OCI-LY1 (cell line): ENCODE data around the gene NANS.

Experiments used
- H2AFZ ChIP-seq: fragments of 200-600 bp; sonication (generic), shearing (Covaris generic); 2 replicates; pipeline ENCODE4 v1.6.0; 2014; ENCODE audit warnings: antibody characterized with exemption, mild to moderate bottlenecking, low read length
- H3F3A ChIP-seq: fragments of 200-600 bp; sonication (generic), shearing (Covaris generic); 2 replicates; pipeline ENCODE4 v1.6.0; 2014; ENCODE audit warnings: mild to moderate bottlenecking, antibody characterized with exemption, low read length, moderate library complexity; ENCODE audit not compliant: insufficient read depth
- H3K27ac ChIP-seq: fragments of 200-600 bp; sonication (generic); 2 replicates; pipeline ENCODE4 v1.5.1; 2014; ENCODE audit warnings: low read length, mixed run types, mild to moderate bottlenecking, low read depth; ENCODE audit not compliant: poor library complexity, severe bottlenecking
- H3K27me3 ChIP-seq: fragments of 200-600 bp; sonication (generic); 2 replicates; pipeline ENCODE4 v1.6.0; 2014; ENCODE audit warnings: antibody characterized with exemption, mild to moderate bottlenecking, low read length, moderate library complexity; ENCODE audit not compliant: insufficient read depth
- H3K36me3 ChIP-seq: fragments of 200-600 bp; sonication (generic); 2 replicates; pipeline ENCODE4 v1.6.1; 2014; ENCODE audit warnings: mild to moderate bottlenecking, antibody characterized with exemption, low read length, moderate library complexity, mixed read lengths; ENCODE audit not compliant: insufficient read depth
- H3K4me1 ChIP-seq: fragments of 200-600 bp; sonication (generic); 2 replicates; pipeline ENCODE4 v1.5.1; 2014; ENCODE audit warnings: mild to moderate bottlenecking, low read length, moderate library complexity; ENCODE audit not compliant: insufficient read depth, severe bottlenecking
- H3K4me2 ChIP-seq: fragments of 200-600 bp; sonication (generic), shearing (Covaris generic); 2 replicates; pipeline ENCODE4 v1.6.1; 2014; ENCODE audit warnings: low read length
- H3K4me3 ChIP-seq: fragments of 200-600 bp; sonication (generic); 2 replicates; pipeline ENCODE4 v1.5.1; 2014; ENCODE audit warnings: low read length, low read depth, mild to moderate bottlenecking, mixed read lengths; ENCODE audit not compliant: poor library complexity, severe bottlenecking
- H3K79me2 ChIP-seq: fragments of 200-600 bp; shearing (Covaris generic); 2 replicates; pipeline ENCODE4 v1.6.1; 2016; ENCODE audit warnings: mixed run types, low read length, mixed read lengths; ENCODE audit not compliant: insufficient read depth
- H3K9ac ChIP-seq: fragments of 200-600 bp; sonication (generic), shearing (Covaris generic); 2 replicates; pipeline ENCODE4 v1.6.1; 2014; ENCODE audit warnings: mild to moderate bottlenecking, low read length, mixed read lengths
- H3K9me2 ChIP-seq: fragments of 200-600 bp; sonication (generic), shearing (Covaris generic); 2 replicates; pipeline ENCODE4 v1.6.1; 2014; ENCODE audit warnings: low read depth, mild to moderate bottlenecking, low read length, mixed read lengths
- H3K9me3 ChIP-seq: fragments of 200-600 bp; shearing (Covaris generic); 2 replicates; pipeline ENCODE4 v1.6.1; 2014; ENCODE audit warnings: low read length, mixed read lengths
- H4K20me1 ChIP-seq: fragments of 200-600 bp; sonication (generic), shearing (Covaris generic); 2 replicates; pipeline ENCODE4 v1.6.0; 2016; ENCODE audit warnings: mild to moderate bottlenecking, low read length; ENCODE audit not compliant: insufficient read depth
- EZH2 ChIP-seq: fragments of 200-600 bp; sonication (generic), shearing (Covaris generic); IDR thresholded peaks from 2 replicates; pipeline ENCODE4 v1.8.0; 2017; ENCODE audit warnings: borderline replicate concordance, mixed run types, mild to moderate bottlenecking, antibody characterized with exemption, low read length, moderate library complexity, mixed read lengths
- TF ChIP-seq, protein P1 (sequence below): fragments of 200-600 bp; sonication (generic), shearing (Covaris generic); IDR thresholded peaks from 2 replicates; pipeline ENCODE4 v1.5.1; 2017; ENCODE audit warnings: mild to moderate bottlenecking, antibody characterized with exemption, low read length, moderate library complexity, mixed read lengths

Gene NANS

DNA sequence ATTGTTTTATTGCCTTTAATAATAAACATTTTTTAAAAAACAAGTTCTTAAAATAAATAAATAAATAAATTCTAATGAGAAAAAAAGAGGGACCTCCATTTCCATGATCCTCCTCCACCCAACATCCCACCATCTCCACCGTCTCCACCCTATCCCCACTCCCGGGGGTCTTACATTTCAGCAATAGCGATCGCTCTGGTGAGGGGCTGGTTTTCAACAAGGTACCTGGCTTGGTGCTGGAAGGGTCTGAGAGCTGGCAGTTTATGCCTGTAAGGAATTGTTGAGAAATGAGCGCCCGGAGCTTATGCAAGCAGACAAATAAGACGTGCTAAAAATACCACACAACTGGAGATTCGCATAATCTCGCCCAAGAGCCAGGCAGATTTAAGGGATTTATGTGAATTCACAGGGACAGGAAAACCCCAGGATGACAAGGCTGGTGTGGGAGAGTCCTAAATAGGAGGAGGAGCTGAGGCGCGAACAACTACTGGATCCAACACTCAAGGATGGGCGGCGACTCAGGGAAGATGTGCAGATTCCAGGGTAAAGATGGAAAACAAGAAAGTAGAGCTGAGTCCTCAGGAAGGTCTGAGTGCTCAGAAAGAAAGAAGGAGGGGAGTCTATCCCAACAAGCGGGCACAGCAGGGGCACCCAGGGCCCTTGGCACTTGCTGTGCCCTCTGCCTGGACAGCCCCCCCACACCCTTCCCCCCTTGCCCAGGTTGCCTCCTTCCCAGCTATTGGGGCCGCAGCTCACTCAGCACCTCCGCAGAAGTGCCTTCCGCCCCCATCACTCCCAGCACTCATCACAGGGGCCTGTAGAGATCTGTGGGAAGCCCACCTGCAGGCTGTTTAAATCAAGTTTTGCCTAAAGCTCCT lies 35.4 kb downstream of the NANS start:
- H3K27ac ChIP-seq, result no peak overlapping the region
- TF ChIP-seq EZH2, result no peak
- TF ChIP-seq, protein P1, sequence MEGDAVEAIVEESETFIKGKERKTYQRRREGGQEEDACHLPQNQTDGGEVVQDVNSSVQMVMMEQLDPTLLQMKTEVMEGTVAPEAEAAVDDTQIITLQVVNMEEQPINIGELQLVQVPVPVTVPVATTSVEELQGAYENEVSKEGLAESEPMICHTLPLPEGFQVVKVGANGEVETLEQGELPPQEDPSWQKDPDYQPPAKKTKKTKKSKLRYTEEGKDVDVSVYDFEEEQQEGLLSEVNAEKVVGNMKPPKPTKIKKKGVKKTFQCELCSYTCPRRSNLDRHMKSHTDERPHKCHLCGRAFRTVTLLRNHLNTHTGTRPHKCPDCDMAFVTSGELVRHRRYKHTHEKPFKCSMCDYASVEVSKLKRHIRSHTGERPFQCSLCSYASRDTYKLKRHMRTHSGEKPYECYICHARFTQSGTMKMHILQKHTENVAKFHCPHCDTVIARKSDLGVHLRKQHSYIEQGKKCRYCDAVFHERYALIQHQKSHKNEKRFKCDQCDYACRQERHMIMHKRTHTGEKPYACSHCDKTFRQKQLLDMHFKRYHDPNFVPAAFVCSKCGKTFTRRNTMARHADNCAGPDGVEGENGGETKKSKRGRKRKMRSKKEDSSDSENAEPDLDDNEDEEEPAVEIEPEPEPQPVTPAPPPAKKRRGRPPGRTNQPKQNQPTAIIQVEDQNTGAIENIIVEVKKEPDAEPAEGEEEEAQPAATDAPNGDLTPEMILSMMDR, result no peak
- H3K9me3 ChIP-seq, result no peaks in the 10 kb centered on the region
- H3K4me1 ChIP-seq, result peaks cover 14% of the 10 kb centered on the region
- no peaks in the 10 kb centered on the region for H3K27me3 ChIP-seq
- H3K4me2 ChIP-seq, result no peak overlapping the region
- H3K4me3 ChIP-seq, result no peak overlapping the region
- no peaks in the 10 kb centered on the region for H3K9me2 ChIP-seq
- H3K79me2 ChIP-seq, result no peaks in the 10 kb centered on the region
- no peaks in the 10 kb centered on the region for H3K36me3 ChIP-seq
- H2AFZ ChIP-seq, result no peak overlapping the region
- peaks cover 6% of the 10 kb centered on the region; the same call in 1 of the 2 replicates for H3F3A ChIP-seq
- no peaks in the 10 kb centered on the region for H4K20me1 ChIP-seq
- H3K9ac ChIP-seq, result no peak overlapping the region

GRCh38 chr9:98092613-98092931 lies 36.0 kb downstream of the NANS start:
- H3K27me3 ChIP-seq, result no peaks in the 10 kb centered on the region
- no peaks in the 10 kb centered on the region for H3K9me3 ChIP-seq
- H3K9me2 ChIP-seq, result no peaks in the 10 kb centered on the region
- H2AFZ ChIP-seq, result no peak overlapping the region
- H3F3A ChIP-seq, result peaks cover 6% of the 10 kb centered on the region; the same call in 1 of the 2 replicates
- no peaks in the 10 kb centered on the region for H3K79me2 ChIP-seq
- TF ChIP-seq, protein P1, result no peak
- TF ChIP-seq EZH2, result no peak
- peaks cover 12% of the 10 kb centered on the region for H3K4me1 ChIP-seq
- no peak overlapping the region for H3K27ac ChIP-seq
- no peaks in the 10 kb centered on the region for H3K36me3 ChIP-seq
- no peaks in the 10 kb centered on the region for H4K20me1 ChIP-seq
- no peak overlapping the region for H3K4me3 ChIP-seq
- H3K9ac ChIP-seq, result no peak overlapping the region
- H3K4me2 ChIP-seq, result no peak overlapping the region

- Histone ChIP-seq H3K79me2 (no peaks in the 10 kb centered on the region), H3K4me1 (peaks cover 22% of the 10 kb centered on the region), H2AFZ (no peak overlapping the region), H3K27me3 (no peaks in the 10 kb centered on the region), H3F3A (peaks cover 6% of the 10 kb centered on the region; the same call in 1 of the 2 replicates), H3K9me3 (no peaks in the 10 kb centered on the region), H3K27ac (no peak overlapping the region), H3K9me2 (no peaks in the 10 kb centered on the region), H4K20me1 (no peaks in the 10 kb centered on the region), H3K4me2 (no peak overlapping the region), H3K36me3 (no peaks in the 10 kb centered on the region), H3K4me3 (no peak overlapping the region), H3K9ac (no peak overlapping the region)
- TF ChIP-seq, protein P1, result no peak
- no peak for TF ChIP-seq EZH2
Measured at GRCh38 chr9:98094316-98094715, 37.8 kb downstream of the NANS start.
